ENCODE data around the gene ADH5. TPM values are rescaled to one million over a fixed set of nuclear protein-coding genes. Genes with fewer than 3 reads are reported as not detected.

The ADH5 gene
- total and polyA plus RNA-seq, 9 of the 15 experiments (the other 6 are each of a cell fraction or from before 2014, with no cell fraction given): 115 to 310 (median 200) TPM

DNA sequence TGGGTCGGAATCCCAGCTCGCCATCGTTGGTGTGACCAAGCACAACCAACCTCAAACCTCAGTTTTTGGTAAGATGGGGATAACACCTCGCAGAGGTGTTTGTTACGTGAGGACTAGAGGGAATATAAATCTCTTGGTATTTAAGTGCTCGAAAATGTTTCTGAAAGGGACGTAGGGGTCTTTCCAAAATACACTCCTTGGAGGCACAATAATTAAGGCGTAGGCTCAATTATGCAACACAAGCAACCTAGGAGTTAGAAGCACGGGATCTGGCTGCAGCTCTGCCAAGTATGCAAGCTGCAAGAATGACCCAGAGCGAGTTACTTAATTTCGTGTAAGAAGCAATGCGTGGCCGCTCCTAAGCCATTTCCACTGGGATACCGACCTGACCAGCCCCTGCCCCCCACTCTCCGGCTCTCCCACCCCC, 552 bp downstream of the ADH5 start (continued):
- TF ChIP-seq, protein P1, sequence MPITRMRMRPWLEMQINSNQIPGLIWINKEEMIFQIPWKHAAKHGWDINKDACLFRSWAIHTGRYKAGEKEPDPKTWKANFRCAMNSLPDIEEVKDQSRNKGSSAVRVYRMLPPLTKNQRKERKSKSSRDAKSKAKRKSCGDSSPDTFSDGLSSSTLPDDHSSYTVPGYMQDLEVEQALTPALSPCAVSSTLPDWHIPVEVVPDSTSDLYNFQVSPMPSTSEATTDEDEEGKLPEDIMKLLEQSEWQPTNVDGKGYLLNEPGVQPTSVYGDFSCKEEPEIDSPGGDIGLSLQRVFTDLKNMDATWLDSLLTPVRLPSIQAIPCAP (CRISPR knock-in tag; IDR thresholded peaks at IDR 0.05; ENCODE audit: borderline replicate concordance): no peak
- no peak for TF ChIP-seq ZNF174 (CRISPR knock-in tag; IDR thresholded peaks at IDR 0.05)
- no peak for TF ChIP-seq KDM5B (IDR thresholded peaks at IDR 0.05; ENCODE audit: insufficient replicate concordance, low read depth, low read length)
- no peak for TF ChIP-seq MCM5 (IDR thresholded peaks at IDR 0.05; ENCODE audit: low read depth)
- no peak for TF ChIP-seq ZNF140 (CRISPR knock-in tag; IDR thresholded peaks at IDR 0.05)
- TF ChIP-seq NR2F6 (CRISPR knock-in tag; IDR thresholded peaks at IDR 0.05): no peak
- no peak for TF ChIP-seq ZNF695 (CRISPR knock-in tag; IDR thresholded peaks at IDR 0.05)
- no peak for TF ChIP-seq EWSR1 (IDR thresholded peaks at IDR 0.05; ENCODE audit: borderline replicate concordance, low read depth, partially characterized antibody)
- peak; percentile 62 for TF ChIP-seq CEBPB (tag; IDR thresholded peaks at IDR 0.05)

DNA sequence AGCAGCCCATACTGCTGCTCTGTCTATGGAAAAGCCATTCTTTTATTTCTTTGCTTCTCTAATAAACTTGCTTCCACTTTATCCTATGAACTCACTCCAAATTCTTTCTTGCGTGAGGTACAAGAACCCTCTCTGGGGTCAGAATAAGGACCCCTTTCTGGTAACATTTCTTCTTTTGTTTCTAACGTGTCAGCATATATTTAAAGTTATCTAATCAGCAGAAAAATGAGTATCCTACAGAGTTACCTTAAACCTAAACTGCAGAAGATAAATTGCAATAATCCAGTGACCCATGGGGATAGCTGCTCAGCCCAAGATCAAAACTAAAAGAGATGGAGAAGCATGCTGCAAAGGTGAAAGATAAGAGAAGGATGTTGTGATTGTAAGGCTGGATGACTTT, 4.0 kb downstream of the ADH5 start:
- Histone ChIP-seq H3K4me2 (ENCODE audit: insufficient read depth, low read length) (no peak overlapping the region), H3K4me1 (replicated peaks in 1 of 2; ENCODE audit: control insufficient read depth in 2 of 2, insufficient read depth in 2 of 2, low read length in 2 of 2) (peaks cover 0 to 4% of the 10 kb centered on the region in 2 experiments; a peak in 3 of 5 replicates), H3K9me1 (ENCODE audit: control insufficient read depth, insufficient read depth, low read length) (no peaks in the 10 kb centered on the region), H2AFZ (ENCODE audit: low read depth, low read length) (no peak overlapping the region), H3K9me3 (replicated peaks; ENCODE audit: control insufficient read depth, insufficient read depth, low read depth, low read length) (no peaks in the 10 kb centered on the region), H3K9ac (ENCODE audit: insufficient read depth in 1 of 2, low read depth in 2 of 2, low read length in 2 of 2) (no peak overlapping the region), H4K20me1 (replicated peaks; ENCODE audit: control insufficient read depth, insufficient read depth, low read length) (no peaks in the 10 kb centered on the region; the same call in 1 of the 2 replicates), H3K36me3 (ENCODE audit: control insufficient read depth, insufficient read depth, low read length) (peaks cover 63% of the 10 kb centered on the region), H3K4me3 (no peak overlapping the region), H3K79me2 (ENCODE audit: control insufficient read depth, insufficient read depth, low read length) (peaks cover 58% of the 10 kb centered on the region), H3K27me3 (ENCODE audit: control insufficient read depth in 2 of 2, insufficient read depth in 2 of 2, low read length in 2 of 2) (no peaks in the 10 kb centered on the region), H3K27ac (ENCODE audit: extremely low read depth, low read depth, low read length) (no peak overlapping the region)
- FAIRE-seq: no peak
- no TSS peak for BruUV-seq (replicated peaks)
- POLR2A ChIA-PET: interaction anchor here (1.0 to 1.4 kb wide), 2 partner anchors 11 to 171 kb away, joined by 3 read pairs; no protein-coding TSS in a partner anchor
- CTCF ChIA-PET (ENCODE audit: low intra/inter-chr PET ratio): no interaction called here
- no peak for ATAC-seq
- WGBS (ENCODE audit: insufficient coverage, low coverage, missing lambda C conversion rate): 86% methylated on average over 2 of the region's 2 CpGs
- in situ Hi-C loops (cut with MboI) (no loop called here), intact Hi-C loops (cut with micrococcal nuclease) (no loop called here)
- peak; percentile 67 for TF ChIP-seq C11orf30 (IDR thresholded peaks at IDR 0.05; ENCODE audit: low read depth)
- TF ChIP-seq MAFK (IDR thresholded peaks at IDR 0.05; ENCODE audit: low read length): peak; percentile 62; the same call in 1 of the 2 replicates
- peak; percentile 44; the same call in 1 of the 2 replicates for TF ChIP-seq MAFG (tag; conservative IDR thresholded peaks at IDR 0.05)
- peak; percentile 89 for TF ChIP-seq ZNF316 (IDR thresholded peaks at IDR 0.05)
- TF ChIP-seq MAFF (IDR thresholded peaks at IDR 0.05; ENCODE audit: low read length): peak; percentile 65
- TF ChIP-seq, protein P2, sequence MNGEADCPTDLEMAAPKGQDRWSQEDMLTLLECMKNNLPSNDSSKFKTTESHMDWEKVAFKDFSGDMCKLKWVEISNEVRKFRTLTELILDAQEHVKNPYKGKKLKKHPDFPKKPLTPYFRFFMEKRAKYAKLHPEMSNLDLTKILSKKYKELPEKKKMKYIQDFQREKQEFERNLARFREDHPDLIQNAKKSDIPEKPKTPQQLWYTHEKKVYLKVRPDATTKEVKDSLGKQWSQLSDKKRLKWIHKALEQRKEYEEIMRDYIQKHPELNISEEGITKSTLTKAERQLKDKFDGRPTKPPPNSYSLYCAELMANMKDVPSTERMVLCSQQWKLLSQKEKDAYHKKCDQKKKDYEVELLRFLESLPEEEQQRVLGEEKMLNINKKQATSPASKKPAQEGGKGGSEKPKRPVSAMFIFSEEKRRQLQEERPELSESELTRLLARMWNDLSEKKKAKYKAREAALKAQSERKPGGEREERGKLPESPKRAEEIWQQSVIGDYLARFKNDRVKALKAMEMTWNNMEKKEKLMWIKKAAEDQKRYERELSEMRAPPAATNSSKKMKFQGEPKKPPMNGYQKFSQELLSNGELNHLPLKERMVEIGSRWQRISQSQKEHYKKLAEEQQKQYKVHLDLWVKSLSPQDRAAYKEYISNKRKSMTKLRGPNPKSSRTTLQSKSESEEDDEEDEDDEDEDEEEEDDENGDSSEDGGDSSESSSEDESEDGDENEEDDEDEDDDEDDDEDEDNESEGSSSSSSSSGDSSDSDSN (IDR thresholded peaks at IDR 0.05; ENCODE audit: borderline replicate concordance in 1 of 2, low read depth in 2 of 2, low read length in 2 of 2): no peak
- no peak for TF ChIP-seq CREM (IDR thresholded peaks at IDR 0.05; ENCODE audit: low read depth)
- TF ChIP-seq XRCC5 (IDR thresholded peaks at IDR 0.05; ENCODE audit: low read depth, low read length): no peak
- DNase-seq (ENCODE audit: extremely low read depth in 1 of 4, low spot score in 3 of 4): no peak
